Testis (tissue), 2 donors: ENCODE data around the gene LHFPL3.

Experiments
- POLR2A ChIP-seq: fragments of 450-650 bp; IDR thresholded peaks from one replicate; pipeline ENCODE4 v1.6.1; 2017; ENCODE audit warnings: antibody characterized with exemption, mild to moderate bottlenecking, moderate library complexity
- TF ChIP-seq, protein P1 (sequence below), 3 experiments: fragments of 450-650 bp in 2 of 3; fragments of 200-600 bp in 1 of 3; sonication (generic) in 1 of 3; IDR thresholded peaks; one replicate each; pipeline ENCODE4 v1.5.1; 2016 to 2019; ENCODE audit warnings: antibody characterized with exemption in 3 of 3, mild to moderate bottlenecking in 2 of 3, moderate library complexity in 1 of 3

GRCh38 chr7:104299777-104300176, 28.6 kb upstream of the LHFPL3 start:
- TF ChIP-seq, protein P1, sequence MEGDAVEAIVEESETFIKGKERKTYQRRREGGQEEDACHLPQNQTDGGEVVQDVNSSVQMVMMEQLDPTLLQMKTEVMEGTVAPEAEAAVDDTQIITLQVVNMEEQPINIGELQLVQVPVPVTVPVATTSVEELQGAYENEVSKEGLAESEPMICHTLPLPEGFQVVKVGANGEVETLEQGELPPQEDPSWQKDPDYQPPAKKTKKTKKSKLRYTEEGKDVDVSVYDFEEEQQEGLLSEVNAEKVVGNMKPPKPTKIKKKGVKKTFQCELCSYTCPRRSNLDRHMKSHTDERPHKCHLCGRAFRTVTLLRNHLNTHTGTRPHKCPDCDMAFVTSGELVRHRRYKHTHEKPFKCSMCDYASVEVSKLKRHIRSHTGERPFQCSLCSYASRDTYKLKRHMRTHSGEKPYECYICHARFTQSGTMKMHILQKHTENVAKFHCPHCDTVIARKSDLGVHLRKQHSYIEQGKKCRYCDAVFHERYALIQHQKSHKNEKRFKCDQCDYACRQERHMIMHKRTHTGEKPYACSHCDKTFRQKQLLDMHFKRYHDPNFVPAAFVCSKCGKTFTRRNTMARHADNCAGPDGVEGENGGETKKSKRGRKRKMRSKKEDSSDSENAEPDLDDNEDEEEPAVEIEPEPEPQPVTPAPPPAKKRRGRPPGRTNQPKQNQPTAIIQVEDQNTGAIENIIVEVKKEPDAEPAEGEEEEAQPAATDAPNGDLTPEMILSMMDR (IDR thresholded peaks at IDR 0.05) = no peak
- TF ChIP-seq POLR2A = no peak
